Liver (tissue), 9 donors: ENCODE measurements around the gene ST7. TPM values are rescaled to one million over a fixed set of nuclear protein-coding genes. Genes with fewer than 3 reads are reported as not detected.

Source experiments
- DNase-seq: peaks from one replicate; pipeline ENCODE4 v3.0.0-alpha.2; 2017; ENCODE audit warnings: low spot score
- H3K27ac ChIP-seq, 2 donors: one replicate each; pipeline ENCODE4 v1.7.0; 2013; ENCODE audit warnings: inconsistent platforms in 2 of 2, low read length in 2 of 2, control low read depth in 1 of 2, low read depth in 1 of 2, mild to moderate bottlenecking in 1 of 2
- H3K27me3 ChIP-seq, 4 donors: one replicate each; pipeline versions ENCODE4 v1.6.1 to v1.7.0; 2013; ENCODE audit warnings: low read length in 3 of 4, inconsistent platforms in 1 of 4, mild to moderate bottlenecking in 1 of 4, moderate library complexity in 1 of 4; ENCODE audit not compliant: control insufficient read depth in 4 of 4, insufficient read depth in 4 of 4
- H3K36me3 ChIP-seq, 4 donors: one replicate each; pipeline versions ENCODE4 v1.6.1 to v1.7.0; 2013; ENCODE audit warnings: low read length in 3 of 4, mild to moderate bottlenecking in 3 of 4, low read depth in 1 of 4, moderate library complexity in 1 of 4; ENCODE audit not compliant: control insufficient read depth in 4 of 4, insufficient read depth in 3 of 4
- H3K4me1 ChIP-seq, 4 donors: one replicate each; pipeline versions ENCODE4 v1.6.1 to v1.7.0; 2013; ENCODE audit warnings: low read length in 3 of 4, mild to moderate bottlenecking in 3 of 4, moderate library complexity in 1 of 4; ENCODE audit not compliant: control insufficient read depth in 4 of 4, insufficient read depth in 4 of 4
- H3K4me3 ChIP-seq, 3 donors: one replicate each; pipeline versions ENCODE4 v1.6.1 to v1.7.0; 2013; ENCODE audit warnings: low read length in 3 of 3, control low read depth in 1 of 3, low read depth in 1 of 3, mild to moderate bottlenecking in 1 of 3
- H3K9ac ChIP-seq, 2 donors: one replicate each; pipeline ENCODE4 v1.7.0; 2013; ENCODE audit warnings: low read length in 2 of 2, mild to moderate bottlenecking in 2 of 2, moderate library complexity in 2 of 2, control low read depth in 1 of 2, low read depth in 1 of 2
- H3K9me3 ChIP-seq, 4 donors: one replicate each; pipeline versions ENCODE4 v1.6.1 to v1.7.0; 2013; ENCODE audit warnings: low read length in 3 of 4; ENCODE audit not compliant: control insufficient read depth in 4 of 4
- ATF3 ChIP-seq: IDR thresholded peaks from 2 replicates; pipeline ENCODE4 v1.6.1; 2016; ENCODE audit warnings: antibody characterized with exemption
- EGR1 ChIP-seq, 2 donors: IDR thresholded peaks; 2 replicates each; pipeline ENCODE4 v1.6.1; 2016 to 2018; ENCODE audit warnings: antibody characterized with exemption in 2 of 2, low read depth in 2 of 2
- FOXA1 ChIP-seq: IDR thresholded peaks from 2 replicates; pipeline ENCODE4 v1.6.1; 2016; ENCODE audit warnings: antibody characterized with exemption
- FOXA2 ChIP-seq: IDR thresholded peaks from 2 replicates; pipeline ENCODE4 v1.6.1; 2016; ENCODE audit warnings: antibody characterized with exemption
- GABPA ChIP-seq, 2 donors: IDR thresholded peaks in 1 of 2; conservative IDR thresholded peaks in 1 of 2; 2 replicates each; pipeline ENCODE4 v1.6.1; 2016; ENCODE audit warnings: antibody characterized with exemption in 2 of 2, mild to moderate bottlenecking in 1 of 2, moderate library complexity in 1 of 2
- HNF4A ChIP-seq, 2 donors: conservative IDR thresholded peaks; 2 replicates each; pipeline ENCODE4 v1.6.1; 2016; ENCODE audit warnings: antibody characterized with exemption in 2 of 2, mild to moderate bottlenecking in 2 of 2
- HNF4G ChIP-seq: IDR thresholded peaks from 2 replicates; pipeline ENCODE4 v1.6.1; 2016; ENCODE audit warnings: antibody characterized with exemption
- JUND ChIP-seq, 2 donors: IDR thresholded peaks; 2 replicates each; pipeline ENCODE4 v1.6.1; 2016; ENCODE audit warnings: antibody characterized with exemption in 2 of 2
- NR2F2 ChIP-seq: IDR thresholded peaks from 2 replicates; pipeline ENCODE4 v1.6.1; 2016; ENCODE audit warnings: antibody characterized with exemption
- RAD21 ChIP-seq, 2 donors: IDR thresholded peaks; 2 replicates each; pipeline ENCODE4 v1.6.1; 2016; ENCODE audit warnings: antibody characterized with exemption in 2 of 2, mild to moderate bottlenecking in 2 of 2
- SP1 ChIP-seq: IDR thresholded peaks from 2 replicates; pipeline ENCODE4 v1.6.1; 2018; ENCODE audit warnings: antibody characterized with exemption, mild to moderate bottlenecking
- TAF1 ChIP-seq: conservative IDR thresholded peaks from 2 replicates; pipeline ENCODE4 v1.6.1; 2016; ENCODE audit warnings: antibody characterized with exemption, mild to moderate bottlenecking
- YY1 ChIP-seq: IDR thresholded peaks from 2 replicates; pipeline ENCODE4 v1.6.1; 2016; ENCODE audit warnings: antibody characterized with exemption, mild to moderate bottlenecking
- ZBTB33 ChIP-seq: IDR thresholded peaks from 2 replicates; pipeline ENCODE4 v1.6.1; 2016; ENCODE audit warnings: antibody characterized with exemption
- WGBS: extraction: QIAGEN DNeasy Blood & Tissue Kit; methylation state at CpG from one replicate; pipeline ENCODE4 v1.1.7; 2013; 5-methylcytosine and 5-hydroxymethylcytosine counted together
- polyA plus RNA-seq, 2 donors: library from polyadenylated mRNA; stranded (reverse) in 1 of 2; unstranded in 1 of 2; fragments of 200-250 nt in 1 of 2; fragments of >200 nt in 1 of 2; fragmentation: Nextera tagmentation in 1 of 2; extraction: Ambion mirVana in 1 of 2; gene quantifications; one replicate each; pipeline versions ENCODE4 v1.2.1 to v1.2.3, GENCODE V29; 2013 to 2015
- total RNA-seq, 2 donors: library from RNA; depleted of rRNA; stranded (reverse); fragments of >200 nt; gene quantifications; one replicate each; pipeline ENCODE4 v1.2.3, GENCODE V29; 2014
- TF ChIP-seq, protein P1 (sequence below): IDR thresholded peaks from 2 replicates; pipeline ENCODE4 v1.6.1; 2016; ENCODE audit warnings: antibody characterized with exemption
- TF ChIP-seq, protein P2 (sequence below): IDR thresholded peaks from 2 replicates; pipeline ENCODE4 v1.6.1; 2016; ENCODE audit warnings: antibody characterized with exemption, mild to moderate bottlenecking
- donor health status: healthy.
- donor health status: healthy.
- donor health status: healthy.
- donor health status: healthy.
- donor health status: healthy.

Gene ST7
- total and polyA plus RNA-seq, 4 donors = 13.5 to 30.7 (median 22.6) TPM

DNA sequence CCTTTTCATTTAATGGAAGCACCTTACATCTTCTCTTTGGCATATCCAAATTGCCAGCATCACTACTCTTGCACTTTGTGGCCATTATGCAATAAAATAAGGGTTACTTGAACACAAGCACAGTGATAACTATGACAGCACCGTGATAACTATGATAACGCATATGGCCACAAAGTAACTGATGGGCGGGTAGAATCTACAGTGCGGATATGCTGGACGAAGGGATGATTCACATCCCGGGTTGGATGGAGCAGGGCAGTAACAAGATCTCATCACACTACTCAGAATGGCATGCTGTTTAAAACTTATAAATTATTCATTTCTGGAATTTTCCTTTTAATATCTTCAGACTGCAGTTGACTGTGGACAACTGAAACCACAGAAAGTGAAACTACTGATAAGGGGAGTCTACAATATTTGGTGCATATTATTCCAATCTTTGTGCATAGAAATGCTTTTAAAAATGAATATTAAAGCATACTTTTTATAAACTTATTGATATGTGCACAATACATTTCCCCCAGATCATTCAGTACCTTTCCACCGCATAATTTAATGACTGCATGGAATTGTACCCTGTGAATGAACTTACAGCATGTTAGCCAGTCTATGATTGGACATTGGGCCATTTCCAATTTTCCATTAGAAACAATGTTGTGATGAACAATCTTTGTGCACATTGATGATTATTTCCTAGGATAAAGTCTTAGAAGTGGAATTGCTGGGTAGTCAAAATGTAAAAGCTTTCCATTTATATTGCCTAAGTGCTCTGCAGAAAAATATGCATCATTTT, 233.1 kb downstream of the ST7 start:
- Histone ChIP-seq H3K9me3 (no peaks in the 10 kb centered on the region), H3K27me3 (no peaks in the 10 kb centered on the region), H3K4me1 (no peaks in the 10 kb centered on the region), H3K9ac (no peak overlapping the region), H3K27ac (no peak overlapping the region), H3K36me3 (peaks cover 0 to 14% (median 9%) of the 10 kb centered on the region in 4 donors), H3K4me3 (no peak overlapping the region)
- DNase-seq = no peak
- 94% methylated on average over 7 of the region's 7 CpGs for WGBS
- TF ChIP-seq YY1 (no peak), SP1 (no peak), JUND (IDR thresholded peaks at IDR 0.05) (no peak), RAD21 (IDR thresholded peaks at IDR 0.05) (no peak), TAF1 (no peak), NR2F2 (no peak), FOXA2 (no peak), ZBTB33 (no peak), FOXA1 (no peak), HNF4A (conservative IDR thresholded peaks at IDR 0.05) (no peak), ATF3 (no peak), EGR1 (IDR thresholded peaks at IDR 0.05; ENCODE audit: low read depth in 2 of 2) (no peak), HNF4G (no peak), GABPA (IDR thresholded peaks at IDR 0.05 in 1 of 2, conservative IDR thresholded peaks at IDR 0.05 in 1 of 2) (no peak)
- TF ChIP-seq, protein P1, sequence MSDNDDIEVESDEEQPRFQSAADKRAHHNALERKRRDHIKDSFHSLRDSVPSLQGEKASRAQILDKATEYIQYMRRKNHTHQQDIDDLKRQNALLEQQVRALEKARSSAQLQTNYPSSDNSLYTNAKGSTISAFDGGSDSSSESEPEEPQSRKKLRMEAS = no peak
- TF ChIP-seq, protein P2, sequence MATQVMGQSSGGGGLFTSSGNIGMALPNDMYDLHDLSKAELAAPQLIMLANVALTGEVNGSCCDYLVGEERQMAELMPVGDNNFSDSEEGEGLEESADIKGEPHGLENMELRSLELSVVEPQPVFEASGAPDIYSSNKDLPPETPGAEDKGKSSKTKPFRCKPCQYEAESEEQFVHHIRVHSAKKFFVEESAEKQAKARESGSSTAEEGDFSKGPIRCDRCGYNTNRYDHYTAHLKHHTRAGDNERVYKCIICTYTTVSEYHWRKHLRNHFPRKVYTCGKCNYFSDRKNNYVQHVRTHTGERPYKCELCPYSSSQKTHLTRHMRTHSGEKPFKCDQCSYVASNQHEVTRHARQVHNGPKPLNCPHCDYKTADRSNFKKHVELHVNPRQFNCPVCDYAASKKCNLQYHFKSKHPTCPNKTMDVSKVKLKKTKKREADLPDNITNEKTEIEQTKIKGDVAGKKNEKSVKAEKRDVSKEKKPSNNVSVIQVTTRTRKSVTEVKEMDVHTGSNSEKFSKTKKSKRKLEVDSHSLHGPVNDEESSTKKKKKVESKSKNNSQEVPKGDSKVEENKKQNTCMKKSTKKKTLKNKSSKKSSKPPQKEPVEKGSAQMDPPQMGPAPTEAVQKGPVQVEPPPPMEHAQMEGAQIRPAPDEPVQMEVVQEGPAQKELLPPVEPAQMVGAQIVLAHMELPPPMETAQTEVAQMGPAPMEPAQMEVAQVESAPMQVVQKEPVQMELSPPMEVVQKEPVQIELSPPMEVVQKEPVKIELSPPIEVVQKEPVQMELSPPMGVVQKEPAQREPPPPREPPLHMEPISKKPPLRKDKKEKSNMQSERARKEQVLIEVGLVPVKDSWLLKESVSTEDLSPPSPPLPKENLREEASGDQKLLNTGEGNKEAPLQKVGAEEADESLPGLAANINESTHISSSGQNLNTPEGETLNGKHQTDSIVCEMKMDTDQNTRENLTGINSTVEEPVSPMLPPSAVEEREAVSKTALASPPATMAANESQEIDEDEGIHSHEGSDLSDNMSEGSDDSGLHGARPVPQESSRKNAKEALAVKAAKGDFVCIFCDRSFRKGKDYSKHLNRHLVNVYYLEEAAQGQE = no peak

DNA sequence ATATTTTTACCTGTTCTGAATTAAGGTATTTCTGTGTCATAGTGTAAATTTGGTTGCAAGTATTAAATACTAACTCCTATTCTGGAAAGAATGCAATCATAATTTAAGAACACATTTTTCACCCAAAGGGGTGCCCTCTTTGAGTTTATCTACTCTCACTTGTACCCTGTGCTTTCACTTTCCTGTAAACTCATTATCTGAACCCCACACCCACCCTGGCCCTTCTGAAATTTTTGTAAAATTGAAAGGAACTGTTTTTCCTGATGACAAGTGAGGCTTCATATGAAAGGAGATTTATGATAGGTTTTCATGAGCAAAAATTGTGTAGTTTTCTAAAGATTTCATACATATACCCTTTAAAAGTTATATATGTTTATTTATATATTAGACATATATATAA, 235.1 kb downstream of the ST7 start:
- no peak overlapping the region for H3K9ac ChIP-seq
- H3K9me3 ChIP-seq = no peaks in the 10 kb centered on the region
- no peaks in the 10 kb centered on the region for H3K4me1 ChIP-seq
- no peaks in the 10 kb centered on the region for H3K27me3 ChIP-seq
- no peak for DNase-seq
- peaks cover 0 to 14% (median 9%) of the 10 kb centered on the region in 4 donors for H3K36me3 ChIP-seq
- H3K27ac ChIP-seq = no peak overlapping the region
- TF ChIP-seq, protein P2 = no peak
- no peak for TF ChIP-seq FOXA2
- no peak for TF ChIP-seq FOXA1
- no peak for TF ChIP-seq EGR1 (IDR thresholded peaks at IDR 0.05; ENCODE audit: low read depth in 2 of 2)
- TF ChIP-seq, protein P1 = no peak
- H3K4me3 ChIP-seq = no peak overlapping the region
